RWPE2 (cell line): Measurements from ENCODE around the gene DCAF12L2.
"Not testable (repeated sequence)": the region's sequence is repeated elsewhere in the genome, so short reads cannot be mapped to it uniquely, and the experiment has no call there.

ENCODE experiments used
- ATAC-seq: fragments of 200-7000 bp; cut with Tn5 transposase; 3 replicates; pipeline ENCODE4 v1.9.1; 2021; ENCODE audit warnings: low read depth
- DNase-seq: peaks from one replicate; pipeline ENCODE4 v3.0.0-alpha.2; 2020; ENCODE audit warnings: low spot score
- H3K27ac ChIP-seq: fragments of 450-650 bp; 2 replicates; pipeline ENCODE4 v1.5.1; 2017; ENCODE audit warnings: mild to moderate bottlenecking; ENCODE audit not compliant: poor library complexity, severe bottlenecking
- H3K27me3 ChIP-seq: fragments of 250-450 bp; sonication (Bioruptor Pico); 2 replicates; pipeline ENCODE4 v1.5.1; 2021; ENCODE audit warnings: mild to moderate bottlenecking, moderate library complexity; ENCODE audit not compliant: insufficient read depth, poor library complexity, severe bottlenecking
- H3K36me3 ChIP-seq: fragments of 250-450 bp; sonication (Bioruptor Pico); 2 replicates; pipeline ENCODE4 v1.5.1; 2020; ENCODE audit warnings: low read depth, mild to moderate bottlenecking, moderate library complexity
- H3K4me1 ChIP-seq: fragments of 250-450 bp; sonication (Bioruptor Pico); 2 replicates; pipeline ENCODE4 v1.5.1; 2021; ENCODE audit warnings: mild to moderate bottlenecking, moderate library complexity; ENCODE audit not compliant: insufficient read depth, poor library complexity, severe bottlenecking
- H3K4me3 ChIP-seq: fragments of 250-450 bp; sonication (Bioruptor Pico); 2 replicates; pipeline ENCODE4 v1.5.1; 2021; ENCODE audit warnings: mild to moderate bottlenecking, moderate library complexity; ENCODE audit not compliant: severe bottlenecking
- H3K9me3 ChIP-seq: fragments of 250-450 bp; sonication (Bioruptor Pico); 2 replicates; pipeline ENCODE4 v1.5.1; 2021; ENCODE audit warnings: mild to moderate bottlenecking, moderate library complexity; ENCODE audit not compliant: severe bottlenecking
- CTCF ChIP-seq: fragments of 450-650 bp; IDR thresholded peaks from one replicate; pipeline ENCODE4 v1.5.1; 2017; ENCODE audit warnings: mild to moderate bottlenecking, moderate library complexity; ENCODE audit not compliant: poor library complexity, severe bottlenecking

Gene DCAF12L2

GRCh38 chrX:126165721-126166461 is at the start of gene DCAF12L2:
DCAF12L2 (minus strand) TSS chrX:126166289; CDS start chrX:126165924, 365 bp downstream.
- peak within 1 kb of the TSS; percentile 10 for H3K4me3 ChIP-seq
- TF ChIP-seq CTCF, result no peak
- H3K9me3 ChIP-seq, result no peaks in the 10 kb centered on the region
- H3K36me3 ChIP-seq, result no peaks in the 10 kb centered on the region
- peak; percentile 29; the same call in 2 of the 3 replicates for ATAC-seq
- no peak for DNase-seq
- H3K27ac ChIP-seq, result no peak within 1 kb of the TSS
- H3K4me1 ChIP-seq, result no peaks in the 10 kb centered on the region
- no peaks in the 10 kb centered on the region for H3K27me3 ChIP-seq

- H3K9me3 ChIP-seq, H3K36me3 ChIP-seq, H3K4me3 ChIP-seq, H3K27me3 ChIP-seq, H3K4me1 ChIP-seq, DNase-seq, ATAC-seq, H3K27ac ChIP-seq: not testable (repeated sequence)
Observed at GRCh38 chrX:126190888-126191287, 24.8 kb upstream of the DCAF12L2 start.

- no peaks in the 10 kb centered on the region for H3K9me3 ChIP-seq
- TF ChIP-seq CTCF, result no peak
- no peak for DNase-seq
- ATAC-seq, result no peak
- H3K4me3 ChIP-seq, result no peak overlapping the region
- no peaks in the 10 kb centered on the region for H3K27me3 ChIP-seq
- no peaks in the 10 kb centered on the region for H3K36me3 ChIP-seq
- no peaks in the 10 kb centered on the region for H3K4me1 ChIP-seq
- no peak overlapping the region for H3K27ac ChIP-seq
Observed at GRCh38 chrX:126177133-126177840, 11.2 kb upstream of the DCAF12L2 start.

GRCh38 chrX:126170720-126171119 is 4.6 kb upstream of the DCAF12L2 start:
- Histone ChIP-seq H3K36me3 (no peaks in the 10 kb centered on the region), H3K4me1 (no peaks in the 10 kb centered on the region), H3K27me3 (no peaks in the 10 kb centered on the region), H3K4me3 (no peak overlapping the region), H3K27ac (no peak overlapping the region), H3K9me3 (no peaks in the 10 kb centered on the region)
- DNase-seq (no peak), ATAC-seq (no peak)
- TF ChIP-seq CTCF, result no peak

- Histone ChIP-seq H3K36me3 (no peaks in the 10 kb centered on the region), H3K4me1 (no peaks in the 10 kb centered on the region), H3K27me3 (no peaks in the 10 kb centered on the region), H3K4me3 (no peak overlapping the region), H3K9me3 (no peaks in the 10 kb centered on the region), H3K27ac (no peak overlapping the region)
- ATAC-seq (no peak), DNase-seq (no peak)
- TF ChIP-seq CTCF, result no peak
Observed at GRCh38 chrX:126167560-126167959, 1.5 kb upstream of the DCAF12L2 start.
